Pancreas (tissue), 10 donors: ENCODE data around the gene FHOD1. TPM values are rescaled to one million over a fixed set of nuclear protein-coding genes. Genes with fewer than 3 reads are reported as not detected.

ENCODE experiments used
- ATAC-seq, 4 donors: fragments of 200-7000 bp; cut with Tn5 transposase; one replicate each; pipeline versions ENCODE4 v1.8.0 to v1.9.1; 2020; ENCODE audit warnings: mild to moderate bottlenecking in 4 of 4, moderate library complexity in 4 of 4
- DNase-seq, 6 donors: peaks; one replicate each; pipeline ENCODE4 v3.0.0-alpha.2; 2020
- FAIRE-seq: peaks from 2 replicates; lab custom pipeline; 2012; peaks lifted over from hg19 to GRCh38; lab: Jason Lieb, UNC
- H3K27ac ChIP-seq, 4 donors: fragments of 200-600 bp; sonication (generic); 1 replicate in 3 of 4; 2 replicates in 1 of 4; pipeline versions ENCODE4 v1.5.0 to v1.8.0; 2020
- H3K27me3 ChIP-seq, 4 donors: fragments of 200-600 bp; one replicate each; pipeline ENCODE4 v1.8.0; 2021
- H3K36me3 ChIP-seq, 3 donors: fragments of 200-600 bp; sonication (generic) in 1 of 3; one replicate each; pipeline versions ENCODE4 v1.5.0 to v1.8.0; 2020 to 2021
- H3K4me1 ChIP-seq, 3 donors: fragments of 200-600 bp; one replicate each; pipeline ENCODE4 v1.8.0; 2021
- H3K4me3 ChIP-seq, 4 donors: fragments of 200-600 bp; sonication (generic) in 2 of 4; one replicate each; pipeline versions ENCODE4 v1.5.0 to v1.8.0; 2020 to 2021
- H3K9me3 ChIP-seq, 4 donors: fragments of 200-600 bp; one replicate each; pipeline ENCODE4 v1.8.0; 2021
- CTCF ChIP-seq, 4 donors: fragments of 200-600 bp; sonication (generic) in 3 of 4; IDR thresholded peaks; one replicate each; pipeline versions ENCODE4 v1.5.0 to v1.8.0; 2021; ENCODE audit warnings: antibody characterized with exemption in 4 of 4
- WGBS, 2 donors: extraction: QIAGEN DNeasy Blood & Tissue Kit; methylation state at CpG; one replicate each; pipeline ENCODE4 v1.1.7; 2013; 5-methylcytosine and 5-hydroxymethylcytosine counted together
- intact Hi-C, 3 donors: fragments of 100-400 bp; cut with DNase I; formaldehyde crosslinking; loops; one replicate each; pipeline versions ENCODE4 v1.11.1 to v1.14.2; 2022
- polyA plus RNA-seq, 2 donors: library from polyadenylated mRNA; stranded (reverse); fragments of 200-250 nt; gene quantifications; one replicate each; pipeline ENCODE4 v1.2.3, GENCODE V29; 2013
- total RNA-seq, 6 donors: library from RNA; stranded (reverse); fragmentation: NEBNext Ultra II Directional in 4 of 6; extraction: Animal tissue kit (Norgen Biotek cat#: 25700) in 4 of 6; gene quantifications; one replicate each; pipeline versions ENCODE4 v1.2.1 to v1.2.4, GENCODE V29; 2021 to 2023
- donor health status: healthy with polysubstance abuse.
- donor health status: DM: no; HTN: no; CAD: no; lungs with moderate emphysema.
- donor health status: DM: no; HTN: no; CAD: no.
- donor health status: control.
- donor health status: control.
- donor health status: Bipolar disorder and iron deficiency.
- donor health status: DM: yes; HTN: yes; CAD: no.
- donor health status: DM: no; HTN: no; CAD: no.
- donor health status: DM: no; HTN: no; CAD: no.
- donor health status: DM: yes; HTN: yes; CAD: no.

Gene FHOD1
- total and polyA plus RNA-seq, 8 donors, result 7.8 to 41.2 (median 11.3) TPM

DNA sequence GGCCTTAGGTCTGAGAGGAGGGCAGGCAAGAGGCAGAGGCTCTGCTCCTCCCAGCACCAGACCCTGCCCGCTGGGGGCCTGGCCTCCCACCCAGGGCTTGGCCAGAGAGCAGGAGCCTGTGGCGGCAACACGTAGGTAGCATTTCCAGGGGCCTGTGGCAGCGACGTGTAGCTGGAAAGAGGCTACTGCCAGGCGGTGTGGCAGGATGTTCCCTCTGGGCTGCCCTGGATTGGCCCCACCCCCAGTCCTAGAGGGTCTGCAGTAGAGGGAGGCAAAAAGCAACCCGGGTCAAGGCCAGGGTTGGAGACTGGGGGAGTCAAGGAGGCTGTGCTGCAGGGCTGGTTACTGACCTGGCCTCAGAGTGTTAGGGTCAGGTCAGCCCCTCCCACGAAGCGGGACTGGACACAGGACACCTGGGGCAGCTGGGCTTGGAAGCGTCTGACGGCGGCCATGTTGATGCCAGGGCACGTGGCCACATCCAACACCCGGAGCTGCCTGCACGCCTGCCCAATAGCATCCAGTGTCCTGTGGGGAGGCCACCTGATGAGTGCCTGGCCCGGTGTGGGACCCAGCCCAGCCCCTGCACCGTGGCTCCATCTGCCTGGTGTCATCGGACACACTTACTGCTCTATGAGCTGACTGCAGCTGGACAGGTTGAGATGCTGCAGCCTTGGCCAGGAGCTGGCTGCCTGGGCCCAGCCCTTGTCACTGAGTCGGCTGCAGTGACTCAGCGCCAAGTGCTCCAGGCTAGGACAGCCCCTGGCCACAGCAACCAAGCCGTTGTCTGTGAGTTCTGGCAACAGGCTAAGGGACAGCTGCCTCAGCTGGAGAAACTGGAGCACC, 39.8 kb downstream of the FHOD1 start:
- FAIRE-seq (no peak), DNase-seq (peak in 1 of 6 donors; percentile 39), ATAC-seq (peak in 1 of 4 donors; percentile 10)
- Histone ChIP-seq H3K9me3 (no peaks in the 10 kb centered on the region), H3K27ac (no peak overlapping the region), H3K4me1 (no peaks in the 10 kb centered on the region), H3K27me3 (no peaks in the 10 kb centered on the region), H3K4me3 (no peak overlapping the region), H3K36me3 (peaks cover 0 to 16% (median 4%) of the 10 kb centered on the region in 3 donors)
- intact Hi-C loops, result no loop called here
- TF ChIP-seq CTCF (IDR thresholded peaks at IDR 0.05), result no peak
- 68 to 78% methylated on average over 21 of the region's 21 CpGs for WGBS, 2 donors

GRCh38 chr16:67206838-67207248, 40.4 kb downstream of the FHOD1 start:
- H3K4me3 ChIP-seq, result no peak overlapping the region
- no peak for TF ChIP-seq CTCF (IDR thresholded peaks at IDR 0.05)
- no peak for ATAC-seq
- intact Hi-C loops, result no loop called here
- FAIRE-seq, result no peak
- H3K4me1 ChIP-seq, result no peaks in the 10 kb centered on the region
- no peaks in the 10 kb centered on the region for H3K27me3 ChIP-seq
- 90 to 97% methylated on average over 3 of the region's 3 CpGs for WGBS, 2 donors
- no peaks in the 10 kb centered on the region for H3K9me3 ChIP-seq
- H3K27ac ChIP-seq, result no peak overlapping the region
- no peak for DNase-seq
- H3K36me3 ChIP-seq, result peaks cover 0 to 20% (median 6%) of the 10 kb centered on the region in 3 donors

DNA sequence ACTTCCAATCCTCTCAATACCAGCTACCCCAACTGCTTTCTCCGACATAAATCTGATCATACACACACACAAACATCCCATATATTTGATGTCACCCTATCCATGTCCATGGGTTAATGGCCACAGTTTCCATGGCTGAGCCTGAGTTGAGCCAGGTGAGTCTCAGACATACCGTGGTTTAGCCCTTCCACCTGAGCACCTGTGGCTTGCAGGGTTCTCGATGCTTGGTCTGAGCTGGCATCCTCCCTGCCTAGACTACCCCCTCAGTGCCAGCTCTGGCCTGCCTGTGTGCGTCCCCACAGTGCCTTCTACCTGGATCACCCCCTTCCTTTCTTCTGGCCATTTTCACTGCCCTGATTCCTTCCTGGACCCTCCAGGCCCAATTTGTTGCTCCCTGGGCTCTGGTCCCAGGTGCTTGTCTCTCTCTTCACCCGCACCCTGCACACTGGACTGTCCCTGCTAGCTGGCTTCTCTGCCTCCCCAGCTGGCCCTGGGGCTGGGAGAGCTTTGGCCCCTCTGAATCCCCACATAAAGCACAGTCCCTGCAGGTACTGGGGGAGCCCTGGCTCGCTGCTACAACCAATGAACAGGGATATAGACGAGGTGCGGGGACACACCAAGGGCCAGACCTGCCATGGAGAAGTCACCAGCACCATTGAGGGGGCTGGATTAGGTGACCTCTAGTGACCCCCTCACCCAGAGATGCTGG, 41.0 kb downstream of the FHOD1 start:
- H3K4me3 ChIP-seq, result no peak overlapping the region
- H3K27ac ChIP-seq, result no peak overlapping the region
- no peaks in the 10 kb centered on the region for H3K4me1 ChIP-seq
- H3K27me3 ChIP-seq, result no peaks in the 10 kb centered on the region
- WGBS, 2 donors, result 90 to 92% methylated on average over 8 of the region's 8 CpGs
- ATAC-seq (no peak), DNase-seq (no peak), FAIRE-seq (no peak)
- peaks cover 0 to 26% (median 6%) of the 10 kb centered on the region in 3 donors for H3K36me3 ChIP-seq
- intact Hi-C loops, result no loop called here
- H3K9me3 ChIP-seq, result no peaks in the 10 kb centered on the region
- no peak for TF ChIP-seq CTCF (IDR thresholded peaks at IDR 0.05)

DNA sequence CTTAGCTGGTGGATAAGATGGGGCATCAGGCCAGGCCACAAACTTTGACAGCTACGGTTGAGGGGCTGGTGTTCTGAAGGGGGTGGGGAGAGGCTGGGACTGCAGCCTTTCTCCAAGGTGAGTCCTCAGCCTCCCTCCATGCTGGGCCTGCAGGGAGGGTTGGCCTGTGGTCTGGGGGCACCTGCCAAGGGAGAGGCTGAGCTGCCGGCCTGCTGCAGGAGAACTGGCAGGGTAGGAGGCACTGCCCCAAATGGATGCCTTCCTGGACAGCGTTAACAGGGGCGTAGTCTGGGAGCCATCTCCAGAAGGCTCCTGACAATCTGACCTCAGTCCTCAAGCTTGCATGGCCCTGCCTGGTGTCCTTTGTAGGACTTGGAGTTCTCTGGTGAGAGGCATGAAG, 43.2 kb downstream of the FHOD1 start:
- Histone ChIP-seq H3K9me3 (no peaks in the 10 kb centered on the region), H3K36me3 (peaks cover 0 to 26% (median 6%) of the 10 kb centered on the region in 3 donors), H3K4me3 (no peak overlapping the region), H3K27me3 (no peaks in the 10 kb centered on the region), H3K4me1 (no peaks in the 10 kb centered on the region), H3K27ac (no peak overlapping the region)
- no peak for ATAC-seq
- FAIRE-seq, result no peak
- TF ChIP-seq CTCF (IDR thresholded peaks at IDR 0.05), result no peak
- intact Hi-C loops, result no loop called here
- 88% methylated on average over 4 of the region's 4 CpGs for WGBS, 2 donors
- DNase-seq, result no peak
